Measurements from ENCODE around the gene NCK1. TPM values are rescaled to one million over a fixed set of nuclear protein-coding genes. Genes with fewer than 3 reads are reported as not detected.

NCK1 gene
- total RNA-seq, 1 experiment from 2014 or later = 25.6 TPM

DNA sequence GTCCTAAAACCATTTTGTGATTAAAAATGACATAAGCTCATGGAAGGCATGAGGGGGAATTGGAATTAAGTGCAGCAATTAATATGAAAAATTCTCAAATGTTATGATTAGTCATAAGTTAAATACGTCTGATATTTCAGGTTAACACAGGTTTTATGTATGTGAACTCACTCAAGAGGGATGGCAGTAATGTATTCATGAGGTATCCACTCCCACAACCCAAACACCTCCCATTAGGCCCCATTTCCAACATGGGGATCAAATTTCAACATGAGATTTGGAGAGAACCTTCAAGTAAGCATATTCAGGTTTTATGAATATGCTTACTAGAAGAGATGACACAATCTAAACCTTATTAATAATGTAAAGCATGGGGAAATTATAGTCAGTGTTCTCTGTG lies 54.2 kb downstream of the NCK1 start:
- no peak overlapping the region for H3K4me2 ChIP-seq (ENCODE audit: low read length)
- no peaks in the 10 kb centered on the region for H3K9me2 ChIP-seq (ENCODE audit: insufficient read depth)
- no TSS peak for BruUV-seq (replicated peaks)
- no peaks in the 10 kb centered on the region for H3K36me3 ChIP-seq (ENCODE audit: control insufficient read depth in 1 of 2, insufficient read depth in 2 of 2, low read length in 2 of 2)
- ChIA-PET POLR2A (no interaction called here), CTCF (no interaction called here), RAD21 (ENCODE audit: low non-redundant PET in 1 of 2, low total read pairs in 2 of 2, uncharacterized antibody in 2 of 2, unreplicated experiment in 2 of 2) (no interaction called here)
- H2AFZ ChIP-seq (ENCODE audit: low read depth, low read length, poor library complexity, severe bottlenecking) = no peak overlapping the region
- ATAC-seq (no peak), DNase-seq (ENCODE audit: low read depth, low spot score) (no peak)
- intact Hi-C loops (cut with micrococcal nuclease) = no loop called here
- H3K9me3 ChIP-seq (ENCODE audit: control insufficient read depth in 1 of 2, insufficient read depth in 1 of 2, low read depth in 1 of 2, low read length in 2 of 2) = peaks cover 0 to 8% of the 10 kb centered on the region in 2 experiments; a peak in 1 of 4 replicates
- H4K20me1 ChIP-seq (ENCODE audit: insufficient read depth) = no peaks in the 10 kb centered on the region
- H3K4me3 ChIP-seq (replicated peaks in 1 of 2; ENCODE audit: low read depth in 1 of 2, low read length in 2 of 2) = no peak overlapping the region
- no peak overlapping the region for H3K27ac ChIP-seq (ENCODE audit: low read depth, low read length)
- no peak overlapping the region for H3K9ac ChIP-seq (ENCODE audit: low read length)
- no peaks in the 10 kb centered on the region for H3K4me1 ChIP-seq (ENCODE audit: control insufficient read depth in 1 of 2, insufficient read depth in 2 of 2, low read length in 2 of 2)
- TF ChIP-seq POLR2AphosphoS5 (IDR thresholded peaks at IDR 0.05; ENCODE audit: low read depth, low read length) (no peak), ZNF274 (IDR thresholded peaks at IDR 0.05; ENCODE audit: low read depth, low read length) (no peak), SIN3A (IDR thresholded peaks at IDR 0.05; ENCODE audit: low read depth) (no peak), ZFX (IDR thresholded peaks at IDR 0.05) (no peak), EZH2 (IDR thresholded peaks at IDR 0.05) (no peak), POLR2A (IDR thresholded peaks at IDR 0.05; ENCODE audit: borderline replicate concordance, extremely low read depth, insufficient read depth, insufficient read length) (no peak), TCF7L2 (IDR thresholded peaks at IDR 0.05; ENCODE audit: borderline replicate concordance, extremely low read depth, insufficient read depth, insufficient read length) (no peak)
- TF ChIP-seq, protein P1, sequence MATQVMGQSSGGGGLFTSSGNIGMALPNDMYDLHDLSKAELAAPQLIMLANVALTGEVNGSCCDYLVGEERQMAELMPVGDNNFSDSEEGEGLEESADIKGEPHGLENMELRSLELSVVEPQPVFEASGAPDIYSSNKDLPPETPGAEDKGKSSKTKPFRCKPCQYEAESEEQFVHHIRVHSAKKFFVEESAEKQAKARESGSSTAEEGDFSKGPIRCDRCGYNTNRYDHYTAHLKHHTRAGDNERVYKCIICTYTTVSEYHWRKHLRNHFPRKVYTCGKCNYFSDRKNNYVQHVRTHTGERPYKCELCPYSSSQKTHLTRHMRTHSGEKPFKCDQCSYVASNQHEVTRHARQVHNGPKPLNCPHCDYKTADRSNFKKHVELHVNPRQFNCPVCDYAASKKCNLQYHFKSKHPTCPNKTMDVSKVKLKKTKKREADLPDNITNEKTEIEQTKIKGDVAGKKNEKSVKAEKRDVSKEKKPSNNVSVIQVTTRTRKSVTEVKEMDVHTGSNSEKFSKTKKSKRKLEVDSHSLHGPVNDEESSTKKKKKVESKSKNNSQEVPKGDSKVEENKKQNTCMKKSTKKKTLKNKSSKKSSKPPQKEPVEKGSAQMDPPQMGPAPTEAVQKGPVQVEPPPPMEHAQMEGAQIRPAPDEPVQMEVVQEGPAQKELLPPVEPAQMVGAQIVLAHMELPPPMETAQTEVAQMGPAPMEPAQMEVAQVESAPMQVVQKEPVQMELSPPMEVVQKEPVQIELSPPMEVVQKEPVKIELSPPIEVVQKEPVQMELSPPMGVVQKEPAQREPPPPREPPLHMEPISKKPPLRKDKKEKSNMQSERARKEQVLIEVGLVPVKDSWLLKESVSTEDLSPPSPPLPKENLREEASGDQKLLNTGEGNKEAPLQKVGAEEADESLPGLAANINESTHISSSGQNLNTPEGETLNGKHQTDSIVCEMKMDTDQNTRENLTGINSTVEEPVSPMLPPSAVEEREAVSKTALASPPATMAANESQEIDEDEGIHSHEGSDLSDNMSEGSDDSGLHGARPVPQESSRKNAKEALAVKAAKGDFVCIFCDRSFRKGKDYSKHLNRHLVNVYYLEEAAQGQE (IDR thresholded peaks at IDR 0.05; ENCODE audit: low read depth) = no peak
- peaks cover 89% of the 10 kb centered on the region for H3K79me2 ChIP-seq (ENCODE audit: insufficient read depth, low read length)
- H3K27me3 ChIP-seq (ENCODE audit: insufficient read depth, low read length) = no peaks in the 10 kb centered on the region
